HG03039 (cell line): ENCODE data around the gene SLC9C1.

Source experiments
- ATAC-seq: cut with Tn5 transposase; IDR thresholded peaks from one replicate; pipeline ENCODE4 v1.9.1; 2021; ENCODE audit warnings: mild to moderate bottlenecking, moderate library complexity; ENCODE audit not compliant: unreplicated experiment

The SLC9C1 gene

GRCh38 chr3:112293368-112294321 lies at the start of gene SLC9C1:
TSS of gene SLC9C1 (minus strand) at chr3:112294216. CDS start at chr3:112286791, 7,425 bp downstream.
- peak; percentile 45 for ATAC-seq

GRCh38 chr3:112341386-112341785 lies 47.4 kb upstream of the SLC9C1 start:
- ATAC-seq, result no peak

DNA sequence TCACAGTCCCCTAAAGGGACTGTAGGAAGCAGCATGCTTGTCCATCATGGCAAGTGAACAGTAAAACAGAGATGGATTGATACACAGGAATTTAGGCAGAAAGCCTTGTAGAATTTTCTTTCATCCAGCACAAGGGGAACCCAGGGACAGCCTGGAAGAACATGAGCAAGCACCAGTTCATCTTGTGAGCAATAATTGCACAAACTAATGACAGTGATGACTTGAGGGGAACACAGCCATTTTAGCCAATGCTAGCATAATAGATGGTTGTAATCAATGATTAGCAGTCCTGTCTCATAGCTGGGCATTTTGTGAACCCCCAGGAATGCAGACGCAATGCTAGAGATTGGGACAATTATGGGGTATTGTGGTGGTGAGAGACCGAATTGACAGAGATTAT lies 45.6 kb upstream of the SLC9C1 start:
- ATAC-seq, result no peak

DNA sequence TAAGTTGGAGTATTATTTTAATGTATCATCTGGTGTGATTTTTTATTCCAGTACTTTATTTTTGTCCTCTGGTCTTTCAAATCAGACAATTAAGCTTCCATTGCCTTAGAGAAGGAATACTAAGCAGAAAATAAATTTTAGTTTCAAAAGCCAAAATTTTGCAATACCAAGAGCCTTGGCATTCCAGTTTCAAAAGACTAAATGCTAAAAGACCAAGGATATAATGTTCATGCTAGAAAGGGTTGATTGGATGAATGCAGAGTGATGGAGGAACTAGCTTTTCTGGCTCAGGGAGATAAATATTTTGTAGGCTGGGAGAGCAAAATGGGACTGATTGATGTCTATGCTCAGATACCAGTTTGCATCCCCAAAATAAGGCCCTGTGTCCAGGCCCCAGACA lies 45.1 kb upstream of the SLC9C1 start:
- no peak for ATAC-seq

GRCh38 chr3:112338727-112339056 lies 44.7 kb upstream of the SLC9C1 start:
- ATAC-seq, result no peak

- no peak for ATAC-seq
Observed at GRCh38 chr3:112338021-112338726, 44.2 kb upstream of the SLC9C1 start.

- ATAC-seq, result no peak
Observed at GRCh38 chr3:112335434-112335781, 41.4 kb upstream of the SLC9C1 start.

- ATAC-seq, result no peak
Observed at GRCh38 chr3:112334691-112335433, 40.8 kb upstream of the SLC9C1 start.

- ATAC-seq, result no peak
Observed at GRCh38 chr3:112333381-112334317, 39.6 kb upstream of the SLC9C1 start.

DNA sequence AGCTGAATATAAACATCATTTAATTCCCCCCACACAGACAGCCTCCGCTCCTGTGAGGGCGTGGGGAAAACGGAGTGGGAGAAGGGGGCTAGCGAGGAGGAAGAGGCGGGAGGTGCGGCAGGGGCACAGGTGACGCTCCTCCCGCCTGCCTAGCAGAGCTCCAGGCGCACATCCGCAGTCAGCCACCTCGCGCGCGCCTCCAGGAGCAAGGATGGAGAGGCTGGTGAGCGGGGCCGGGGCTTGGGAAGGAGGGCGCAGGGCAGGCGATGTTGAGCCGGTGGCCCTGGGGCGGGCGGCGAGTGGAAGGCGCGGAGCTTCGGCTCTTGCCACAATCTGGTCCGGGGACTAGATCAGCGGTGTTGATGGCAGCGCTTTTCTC lies 39.0 kb upstream of the SLC9C1 start, which contains the start of gene CD200:
Gene CD200 (plus strand): TSS at position 155 of the 379 bp plus-strand sequence. CDS start 57 bp downstream, at position 212.
- ATAC-seq, result no peak

DNA sequence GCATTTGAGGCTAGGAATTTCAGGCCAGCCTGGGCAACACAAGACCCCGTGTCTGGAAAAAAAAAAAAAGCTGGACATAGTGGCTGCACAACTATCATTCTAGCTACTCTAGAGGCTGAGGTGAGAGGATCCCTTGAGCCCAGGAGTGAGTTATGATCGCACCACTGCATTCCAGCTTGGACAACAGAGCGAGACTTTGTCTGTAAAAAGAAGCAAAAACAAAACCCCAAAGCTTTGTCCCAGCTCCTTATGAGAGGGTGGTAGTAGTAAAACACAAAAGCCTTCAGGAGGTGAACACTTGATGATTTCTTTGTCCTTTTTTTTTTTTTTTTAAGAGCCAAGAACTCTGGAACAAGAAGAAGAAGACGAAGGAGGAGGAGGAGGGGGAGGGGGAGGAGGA lies 37.8 kb upstream of the SLC9C1 start:
- ATAC-seq, result no peak

GRCh38 chr3:112327371-112327951 lies 33.4 kb upstream of the SLC9C1 start:
- ATAC-seq, result peak; percentile 93

GRCh38 chr3:112321867-112322652 lies 28.0 kb upstream of the SLC9C1 start:
- no peak for ATAC-seq

GRCh38 chr3:112320691-112321090 lies 26.7 kb upstream of the SLC9C1 start:
- ATAC-seq, result no peak

GRCh38 chr3:112319516-112320276 lies 25.7 kb upstream of the SLC9C1 start:
- no peak for ATAC-seq

GRCh38 chr3:112315791-112316190 lies 21.8 kb upstream of the SLC9C1 start:
- no peak for ATAC-seq

DNA sequence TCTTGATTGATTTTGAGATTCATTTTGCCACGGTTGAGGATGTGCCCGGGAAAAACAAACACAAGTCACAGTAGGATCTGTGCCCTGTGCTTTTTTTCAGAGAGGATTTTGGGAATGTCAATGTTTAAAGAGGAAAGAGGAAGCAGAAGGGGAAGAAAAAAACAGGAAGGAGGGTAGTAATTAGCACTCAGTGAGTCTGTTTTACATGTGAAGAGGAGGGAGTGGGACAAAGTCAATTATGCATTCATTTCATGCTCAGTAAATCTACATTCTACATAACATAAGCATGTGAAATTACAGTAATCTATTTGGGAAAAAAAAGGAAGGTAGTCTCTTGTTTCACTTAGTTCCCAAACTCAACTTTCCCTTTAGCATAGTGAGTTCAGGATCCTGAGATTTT lies 20.6 kb upstream of the SLC9C1 start:
- no peak for ATAC-seq

DNA sequence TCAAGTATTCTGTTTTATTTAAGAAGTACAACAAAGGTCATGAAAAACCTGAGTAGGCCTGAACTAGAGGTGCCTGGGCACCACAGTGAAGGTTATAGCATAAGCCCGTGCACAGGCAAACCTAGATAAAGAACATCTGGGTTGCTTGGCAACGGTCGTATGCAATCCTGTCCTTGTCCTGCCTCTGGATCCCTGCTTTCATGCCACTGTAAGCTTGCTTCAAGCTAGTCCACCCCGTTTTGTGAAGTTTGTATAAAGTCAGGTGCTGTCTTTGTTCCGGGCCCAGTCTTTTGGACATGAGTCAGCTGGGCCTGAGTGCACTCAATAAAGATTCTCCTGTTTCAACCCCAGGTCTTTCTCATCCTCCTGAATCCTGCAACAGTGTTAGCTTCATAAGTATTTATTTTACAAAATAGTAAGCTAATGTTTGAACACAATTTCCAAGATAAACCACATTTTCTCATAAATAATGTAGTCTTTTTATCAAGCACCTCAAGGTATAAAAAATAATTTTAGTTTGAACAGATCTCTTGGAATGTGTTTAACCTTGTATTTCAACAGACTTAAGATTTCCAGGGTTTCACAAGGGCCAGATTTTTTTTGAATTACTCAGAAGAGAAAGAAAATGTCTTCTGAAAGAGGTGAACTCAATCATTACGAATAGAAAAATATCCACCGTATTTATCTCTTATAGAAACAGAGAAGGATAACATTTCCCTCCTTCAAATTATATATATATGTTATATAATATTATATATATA lies 14.3 kb upstream of the SLC9C1 start:
- no peak for ATAC-seq
